Measurements from ENCODE around the gene SERPINA1. TPM values are rescaled to one million over a fixed set of nuclear protein-coding genes. Genes with fewer than 3 reads are reported as not detected.
"Not testable (repeated sequence)": the region's sequence is repeated elsewhere in the genome, so short reads cannot be mapped to it uniquely, and the experiment has no call there.

Gene SERPINA1
- total RNA-seq, 1 experiment from 2014 or later: not detected

- no TSS peak for BruUV-seq (replicated peaks)
- TF ChIP-seq EZH2 (IDR thresholded peaks at IDR 0.05; ENCODE audit: borderline replicate concordance, low read depth, low read length, poor library complexity, severe bottlenecking): no peak
- TF ChIP-seq CTCF (conservative IDR thresholded peaks at IDR 0.05; ENCODE audit: low read depth, low read length): peak; percentile 47
- no peaks in the 10 kb centered on the region for H3K4me1 ChIP-seq (ENCODE audit: insufficient read depth, low read length, poor library complexity, severe bottlenecking)
- no peaks in the 10 kb centered on the region for H3K27me3 ChIP-seq (replicated peaks; ENCODE audit: insufficient read depth, low read depth, low read length, poor library complexity)
- no peak overlapping the region for H3K27ac ChIP-seq (ENCODE audit: low read depth, low read length, poor library complexity, severe bottlenecking)
- no peaks in the 10 kb centered on the region for H3K36me3 ChIP-seq (ENCODE audit: insufficient read depth, low read length, poor library complexity, severe bottlenecking)
- H3K9me3 ChIP-seq (ENCODE audit: low read depth, low read length, poor library complexity, severe bottlenecking): no peaks in the 10 kb centered on the region
- ChIA-PET POLR2A (ENCODE audit: low non-redundant PET) (no interaction called here), CTCF (no interaction called here)
- DNase-seq (ENCODE audit: low spot score): no peak
- H3K4me3 ChIP-seq (ENCODE audit: low read depth, low read length, poor library complexity, severe bottlenecking): no peak overlapping the region
- intact Hi-C loops (cut with micrococcal nuclease; ENCODE audit: unreplicated experiment): no loop called here
Observed at GRCh38 chr14:94372021-94372605, 16.3 kb downstream of the SERPINA1 start.

GRCh38 chr14:94370524-94370910, 17.9 kb downstream of the SERPINA1 start:
- intact Hi-C loops (cut with micrococcal nuclease; ENCODE audit: unreplicated experiment): no loop called here
- Histone ChIP-seq H3K27ac (ENCODE audit: low read depth, low read length, poor library complexity, severe bottlenecking) (no peak overlapping the region), H3K4me1 (ENCODE audit: insufficient read depth, low read length, poor library complexity, severe bottlenecking) (no peaks in the 10 kb centered on the region), H3K27me3 (replicated peaks; ENCODE audit: insufficient read depth, low read depth, low read length, poor library complexity) (no peaks in the 10 kb centered on the region), H3K4me3 (ENCODE audit: low read depth, low read length, poor library complexity, severe bottlenecking) (no peak overlapping the region), H3K36me3 (ENCODE audit: insufficient read depth, low read length, poor library complexity, severe bottlenecking) (no peaks in the 10 kb centered on the region), H3K9me3 (ENCODE audit: low read depth, low read length, poor library complexity, severe bottlenecking) (no peaks in the 10 kb centered on the region)
- no peak for DNase-seq (ENCODE audit: low spot score)
- no TSS peak for BruUV-seq (replicated peaks)
- POLR2A ChIA-PET (ENCODE audit: low non-redundant PET): no interaction called here
- CTCF ChIA-PET: no interaction called here
- TF ChIP-seq CTCF (conservative IDR thresholded peaks at IDR 0.05; ENCODE audit: low read depth, low read length): no peak
- TF ChIP-seq EZH2 (IDR thresholded peaks at IDR 0.05; ENCODE audit: borderline replicate concordance, low read depth, low read length, poor library complexity, severe bottlenecking): no peak

- CTCF ChIA-PET; H3K9me3 ChIP-seq (ENCODE audit: low read depth, low read length, poor library complexity, severe bottlenecking); DNase-seq (ENCODE audit: low spot score); BruUV-seq (replicated peaks); H3K27ac ChIP-seq (ENCODE audit: low read depth, low read length, poor library complexity, severe bottlenecking); H3K4me1 ChIP-seq (ENCODE audit: insufficient read depth, low read length, poor library complexity, severe bottlenecking); H3K36me3 ChIP-seq (ENCODE audit: insufficient read depth, low read length, poor library complexity, severe bottlenecking); POLR2A ChIA-PET (ENCODE audit: low non-redundant PET); H3K27me3 ChIP-seq (replicated peaks; ENCODE audit: insufficient read depth, low read depth, low read length, poor library complexity); intact Hi-C loops (cut with micrococcal nuclease; ENCODE audit: unreplicated experiment); H3K4me3 ChIP-seq (ENCODE audit: low read depth, low read length, poor library complexity, severe bottlenecking): not testable (repeated sequence)
Observed at GRCh38 chr14:94369766-94370523, 18.5 kb downstream of the SERPINA1 start.

GRCh38 chr14:94368956-94369355, 19.4 kb downstream of the SERPINA1 start:
- Histone ChIP-seq H3K4me3 (ENCODE audit: low read depth, low read length, poor library complexity, severe bottlenecking) (no peak overlapping the region), H3K27ac (ENCODE audit: low read depth, low read length, poor library complexity, severe bottlenecking) (no peak overlapping the region), H3K4me1 (ENCODE audit: insufficient read depth, low read length, poor library complexity, severe bottlenecking) (no peaks in the 10 kb centered on the region), H3K27me3 (replicated peaks; ENCODE audit: insufficient read depth, low read depth, low read length, poor library complexity) (no peaks in the 10 kb centered on the region), H3K9me3 (ENCODE audit: low read depth, low read length, poor library complexity, severe bottlenecking) (no peaks in the 10 kb centered on the region), H3K36me3 (ENCODE audit: insufficient read depth, low read length, poor library complexity, severe bottlenecking) (no peaks in the 10 kb centered on the region)
- no peak for DNase-seq (ENCODE audit: low spot score)
- TF ChIP-seq CTCF (conservative IDR thresholded peaks at IDR 0.05; ENCODE audit: low read depth, low read length) (no peak), EZH2 (IDR thresholded peaks at IDR 0.05; ENCODE audit: borderline replicate concordance, low read depth, low read length, poor library complexity, severe bottlenecking) (no peak)
- POLR2A ChIA-PET (ENCODE audit: low non-redundant PET): no interaction called here
- intact Hi-C loops (cut with micrococcal nuclease; ENCODE audit: unreplicated experiment): no loop called here
- no TSS peak for BruUV-seq (replicated peaks)
- CTCF ChIA-PET: no interaction called here
